ENCODE results near the gene SLC25A47.

SLC25A47 gene

DNA sequence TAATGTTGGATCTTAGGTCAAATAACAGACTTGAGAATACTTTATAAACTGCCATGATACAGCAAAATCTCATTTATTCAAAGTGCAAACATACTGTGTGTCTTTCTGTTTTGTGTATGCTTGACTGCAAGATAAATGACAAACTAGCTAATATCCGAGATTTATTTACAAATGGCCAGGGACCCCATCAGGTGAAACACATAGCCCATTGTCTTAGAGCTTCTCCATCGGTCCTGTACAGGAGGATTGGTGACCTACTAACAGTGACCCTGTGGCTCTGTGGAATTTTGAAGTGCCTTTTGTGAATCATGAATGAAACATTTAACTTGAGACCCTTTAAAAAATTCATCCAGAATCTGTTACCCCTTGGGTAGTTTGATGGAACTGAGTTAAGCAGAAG, 44.0 kb upstream of the SLC25A47 start:
- Histone ChIP-seq H3K14ac (ENCODE audit: low read length) (no peak overlapping the region), H3K9me3 (ENCODE audit: insufficient read depth, low read depth, low read length) (no peaks in the 10 kb centered on the region), H4K91ac (ENCODE audit: low read depth, low read length) (no peak overlapping the region), H3K4me3 (ENCODE audit: low read depth, low read length) (no peak overlapping the region), H2BK120ac (ENCODE audit: insufficient read depth, low read length, poor library complexity) (no peak overlapping the region), H3K79me2 (ENCODE audit: control insufficient read depth, insufficient read depth, low read length, poor library complexity) (peaks cover 8% of the 10 kb centered on the region), H2AFZ (ENCODE audit: insufficient read depth, low read length, poor library complexity) (no peak overlapping the region), H3K27me3 (ENCODE audit: insufficient read depth, low read length) (no peaks in the 10 kb centered on the region), H4K12ac (ENCODE audit: low read depth, low read length) (no peak overlapping the region), H2AK5ac (ENCODE audit: low read length) (no peak overlapping the region), H3K4ac (ENCODE audit: low read depth, low read length) (no peak overlapping the region), H3K4me2 (ENCODE audit: low read length) (no peak overlapping the region), H3K4me1 (ENCODE audit: control insufficient read depth in 1 of 2, insufficient read depth in 2 of 2, low read length in 2 of 2) (peaks cover 14 to 21% of the 10 kb centered on the region in 2 experiments), H3K79me1 (ENCODE audit: low read length) (no peaks in the 10 kb centered on the region), H2BK5ac (ENCODE audit: low read depth, low read length, poor library complexity) (no peak overlapping the region), H3K18ac (ENCODE audit: low read length) (no peak overlapping the region), H3K36me3 (ENCODE audit: control insufficient read depth in 1 of 2, insufficient read depth in 2 of 2, low read length in 2 of 2) (peaks cover 9 to 31% of the 10 kb centered on the region in 2 experiments), H3K27ac (ENCODE audit: low read depth, low read length) (no peak overlapping the region), H3K23ac (ENCODE audit: low read length) (no peak overlapping the region), H4K8ac (ENCODE audit: low read depth, low read length) (no peak overlapping the region), H3K9ac (ENCODE audit: low read length) (no peak overlapping the region), H2BK12ac (ENCODE audit: low read length) (no peak overlapping the region)
- DNase-seq: no peak
- WGBS (ENCODE audit: extremely low coverage, insufficient coverage, insufficient read length): no CpG with 5 or more reads among the region's 2 CpGs

DNA sequence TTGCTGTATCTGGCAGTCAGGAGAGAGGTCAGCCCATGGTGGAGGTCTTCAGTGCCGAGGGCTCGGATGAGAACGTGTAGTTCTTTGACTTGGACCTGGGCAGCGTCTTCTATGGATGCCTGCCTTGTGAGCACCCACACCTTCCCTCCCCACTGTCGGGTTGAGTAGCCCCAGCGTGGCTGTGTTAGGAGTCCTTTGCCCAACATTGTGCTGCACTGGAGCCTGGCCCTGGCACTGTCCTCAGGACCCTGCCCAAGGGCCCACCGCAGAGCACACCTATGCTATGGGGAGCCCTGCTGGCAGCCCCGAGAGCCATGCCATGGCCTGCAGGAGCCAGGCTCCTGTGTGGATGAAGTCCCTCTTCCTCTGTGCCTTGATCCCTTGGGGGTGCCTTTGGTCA, 43.6 kb upstream of the SLC25A47 start:
- no peak overlapping the region for H3K27ac ChIP-seq (ENCODE audit: low read depth, low read length)
- no peak overlapping the region for H4K91ac ChIP-seq (ENCODE audit: low read depth, low read length)
- H2AFZ ChIP-seq (ENCODE audit: insufficient read depth, low read length, poor library complexity): no peak overlapping the region
- H3K9ac ChIP-seq (ENCODE audit: low read length): no peak overlapping the region
- H3K79me2 ChIP-seq (ENCODE audit: control insufficient read depth, insufficient read depth, low read length, poor library complexity): peaks cover 8% of the 10 kb centered on the region
- H2BK120ac ChIP-seq (ENCODE audit: insufficient read depth, low read length, poor library complexity): no peak overlapping the region
- no peaks in the 10 kb centered on the region for H3K9me3 ChIP-seq (ENCODE audit: insufficient read depth, low read depth, low read length)
- H2AK5ac ChIP-seq (ENCODE audit: low read length): no peak overlapping the region
- H4K8ac ChIP-seq (ENCODE audit: low read depth, low read length): no peak overlapping the region
- peaks cover 9 to 29% of the 10 kb centered on the region in 2 experiments for H3K36me3 ChIP-seq (ENCODE audit: control insufficient read depth in 1 of 2, insufficient read depth in 2 of 2, low read length in 2 of 2)
- H3K4me1 ChIP-seq (ENCODE audit: control insufficient read depth in 1 of 2, insufficient read depth in 2 of 2, low read length in 2 of 2): peaks cover 14 to 21% of the 10 kb centered on the region in 2 experiments
- H3K14ac ChIP-seq (ENCODE audit: low read length): no peak overlapping the region
- no peak overlapping the region for H2BK5ac ChIP-seq (ENCODE audit: low read depth, low read length, poor library complexity)
- peak overlapping the region; percentile 57 for H3K4ac ChIP-seq (ENCODE audit: low read depth, low read length)
- H3K23ac ChIP-seq (ENCODE audit: low read length): no peak overlapping the region
- H3K18ac ChIP-seq (ENCODE audit: low read length): no peak overlapping the region
- no peak overlapping the region for H2BK12ac ChIP-seq (ENCODE audit: low read length)
- H3K4me3 ChIP-seq (ENCODE audit: low read depth, low read length): no peak overlapping the region
- no CpG with 5 or more reads among the region's 8 CpGs for WGBS (ENCODE audit: extremely low coverage, insufficient coverage, insufficient read length)
- no peaks in the 10 kb centered on the region for H3K79me1 ChIP-seq (ENCODE audit: low read length)
- H3K4me2 ChIP-seq (ENCODE audit: low read length): no peak overlapping the region
- no peaks in the 10 kb centered on the region for H3K27me3 ChIP-seq (ENCODE audit: insufficient read depth, low read length)
- no peak for DNase-seq
- H4K12ac ChIP-seq (ENCODE audit: low read depth, low read length): no peak overlapping the region

DNA sequence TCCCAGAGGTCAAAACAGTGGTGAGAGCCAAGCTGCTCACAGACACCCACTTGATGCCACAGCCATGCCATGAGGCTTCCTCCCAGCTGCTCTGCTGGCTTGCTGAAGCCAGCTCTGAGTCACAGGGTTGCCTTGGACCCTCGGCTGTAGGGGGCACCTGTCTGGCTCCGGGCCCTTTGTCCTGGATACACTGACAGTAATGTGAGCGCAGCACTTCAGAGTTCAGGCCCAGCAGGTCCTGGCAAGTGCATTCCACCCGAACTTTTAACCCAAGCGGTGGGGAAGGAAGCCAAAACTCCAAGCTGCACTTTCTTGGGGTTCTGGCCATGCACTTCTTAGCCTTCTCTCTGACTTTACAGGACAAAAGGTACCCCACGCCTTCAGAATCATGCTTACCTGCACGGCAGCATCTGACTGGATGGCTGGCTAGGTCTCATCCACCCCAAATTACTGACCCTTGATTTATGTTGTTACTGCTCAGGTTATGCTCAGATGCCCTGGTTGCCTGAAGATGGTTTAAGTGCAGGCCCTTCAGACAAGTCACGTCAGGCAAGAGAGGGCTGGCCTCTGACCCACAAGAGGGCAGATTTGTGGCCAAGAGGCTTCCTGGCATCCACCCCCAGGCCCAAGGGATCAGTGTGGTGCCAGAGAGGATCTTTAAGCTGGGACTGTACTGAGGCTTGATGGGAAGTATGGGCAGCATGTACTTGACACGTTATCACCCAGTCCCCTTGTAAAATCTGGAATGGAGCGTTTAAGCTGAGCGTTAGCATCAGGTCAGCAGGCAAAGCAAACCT, 41.7 kb upstream of the SLC25A47 start:
- H3K4me1 ChIP-seq (ENCODE audit: control insufficient read depth in 1 of 2, insufficient read depth in 2 of 2, low read length in 2 of 2): peaks cover 18 to 26% of the 10 kb centered on the region in 2 experiments
- peaks cover 8% of the 10 kb centered on the region for H3K79me1 ChIP-seq (ENCODE audit: low read length)

DNA sequence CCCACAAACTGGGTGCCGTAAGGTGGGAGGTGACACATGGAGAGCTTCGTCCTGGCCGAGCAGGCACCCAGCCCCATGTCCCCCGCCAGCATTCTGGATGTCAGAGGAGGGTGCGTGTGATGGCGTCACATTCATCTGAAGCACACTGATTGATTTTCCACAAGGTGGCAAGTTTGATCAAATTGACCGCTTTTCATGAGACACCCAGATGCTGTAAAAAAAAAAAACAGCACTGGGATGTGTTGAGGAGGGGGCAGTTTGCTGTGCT, 41.1 kb upstream of the SLC25A47 start:
- DNase-seq: no peak
- Histone ChIP-seq H2BK120ac (ENCODE audit: insufficient read depth, low read length, poor library complexity) (no peak overlapping the region), H3K79me2 (ENCODE audit: control insufficient read depth, insufficient read depth, low read length, poor library complexity) (peaks cover 9% of the 10 kb centered on the region), H3K4me3 (ENCODE audit: low read depth, low read length) (no peak overlapping the region), H3K4me2 (ENCODE audit: low read length) (no peak overlapping the region), H3K27me3 (ENCODE audit: insufficient read depth, low read length) (no peaks in the 10 kb centered on the region), H2BK5ac (ENCODE audit: low read depth, low read length, poor library complexity) (no peak overlapping the region), H3K36me3 (ENCODE audit: control insufficient read depth in 1 of 2, insufficient read depth in 2 of 2, low read length in 2 of 2) (peaks cover 2 to 19% of the 10 kb centered on the region in 2 experiments), H4K12ac (ENCODE audit: low read depth, low read length) (no peak overlapping the region), H2BK12ac (ENCODE audit: low read length) (no peak overlapping the region), H4K91ac (ENCODE audit: low read depth, low read length) (no peak overlapping the region), H3K9ac (ENCODE audit: low read length) (no peak overlapping the region), H3K14ac (ENCODE audit: low read length) (no peak overlapping the region), H2AFZ (ENCODE audit: insufficient read depth, low read length, poor library complexity) (no peak overlapping the region), H3K27ac (ENCODE audit: low read depth, low read length) (no peak overlapping the region), H2AK5ac (ENCODE audit: low read length) (no peak overlapping the region), H3K4me1 (ENCODE audit: control insufficient read depth in 1 of 2, insufficient read depth in 2 of 2, low read length in 2 of 2) (peaks cover 18 to 26% of the 10 kb centered on the region in 2 experiments), H3K23ac (ENCODE audit: low read length) (no peak overlapping the region), H3K79me1 (ENCODE audit: low read length) (peaks cover 8% of the 10 kb centered on the region), H3K18ac (ENCODE audit: low read length) (no peak overlapping the region), H3K4ac (ENCODE audit: low read depth, low read length) (no peak overlapping the region), H3K9me3 (ENCODE audit: insufficient read depth, low read depth, low read length) (peaks cover 2% of the 10 kb centered on the region), H4K8ac (ENCODE audit: low read depth, low read length) (no peak overlapping the region)
- WGBS (ENCODE audit: extremely low coverage, insufficient coverage, insufficient read length): no CpG with 5 or more reads among the region's 7 CpGs

More for the DNA sequence above, 41.7 kb upstream of the SLC25A47 start:
- Histone ChIP-seq H3K9me3 (ENCODE audit: insufficient read depth, low read depth, low read length) (no peaks in the 10 kb centered on the region), H4K8ac (ENCODE audit: low read depth, low read length) (no peak overlapping the region), H3K4me3 (ENCODE audit: low read depth, low read length) (no peak overlapping the region), H2AFZ (ENCODE audit: insufficient read depth, low read length, poor library complexity) (no peak overlapping the region), H2AK5ac (ENCODE audit: low read length) (no peak overlapping the region), H3K79me2 (ENCODE audit: control insufficient read depth, insufficient read depth, low read length, poor library complexity) (peaks cover 9% of the 10 kb centered on the region), H3K23ac (ENCODE audit: low read length) (no peak overlapping the region), H3K27ac (ENCODE audit: low read depth, low read length) (no peak overlapping the region), H3K4me2 (ENCODE audit: low read length) (no peak overlapping the region), H3K14ac (ENCODE audit: low read length) (no peak overlapping the region), H3K27me3 (ENCODE audit: insufficient read depth, low read length) (no peaks in the 10 kb centered on the region), H2BK5ac (ENCODE audit: low read depth, low read length, poor library complexity) (no peak overlapping the region), H2BK12ac (ENCODE audit: low read length) (no peak overlapping the region), H3K18ac (ENCODE audit: low read length) (no peak overlapping the region), H2BK120ac (ENCODE audit: insufficient read depth, low read length, poor library complexity) (no peak overlapping the region), H3K4ac (ENCODE audit: low read depth, low read length) (no peak overlapping the region), H4K12ac (ENCODE audit: low read depth, low read length) (no peak overlapping the region), H3K36me3 (ENCODE audit: control insufficient read depth in 1 of 2, insufficient read depth in 2 of 2, low read length in 2 of 2) (peaks cover 4 to 22% of the 10 kb centered on the region in 2 experiments), H4K91ac (ENCODE audit: low read depth, low read length) (no peak overlapping the region), H3K9ac (ENCODE audit: low read length) (no peak overlapping the region)
- WGBS (ENCODE audit: extremely low coverage, insufficient coverage, insufficient read length): no CpG with 5 or more reads among the region's 11 CpGs
- DNase-seq: no peak

Measured in trophoblast cell (in vitro differentiated cells and primary cell).